HG03139 (cell line): Measurements from ENCODE around the gene PHLDB2.
A peak's percentile ranks its signal among the peaks of the same experiment; 100 is the strongest.

Source experiments
- ATAC-seq: cut with Tn5 transposase; IDR thresholded peaks from one replicate; pipeline ENCODE4 v1.9.1; 2021; ENCODE audit not compliant: unreplicated experiment

PHLDB2 gene

DNA sequence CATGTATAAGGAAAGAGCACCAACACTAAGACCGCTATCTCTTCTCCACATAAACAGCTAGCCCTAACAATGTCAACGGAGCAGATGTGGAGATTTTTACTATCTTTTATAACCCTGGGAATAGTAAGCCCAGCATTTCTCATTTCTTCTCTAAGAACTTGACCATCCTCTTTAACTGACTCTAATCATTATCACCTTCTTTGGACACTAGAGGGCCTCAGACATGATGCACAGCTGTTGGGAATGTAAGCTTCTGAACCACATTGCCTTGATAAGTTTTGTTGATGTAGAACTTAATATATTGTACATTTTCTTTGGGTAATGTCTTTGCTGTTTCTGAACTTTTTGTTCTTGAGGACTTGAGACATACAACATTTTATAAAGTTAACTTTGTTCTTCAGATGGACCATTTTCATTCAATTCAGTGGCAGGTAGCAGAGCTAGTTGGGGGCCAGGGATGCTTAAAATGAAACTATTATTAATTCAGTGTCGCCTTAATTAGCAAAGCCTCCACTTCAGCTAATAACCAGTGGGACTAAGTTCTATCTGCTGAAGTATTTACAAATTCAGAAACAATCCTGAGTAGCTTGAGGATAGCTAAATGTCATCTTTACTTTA lies 130.1 kb downstream of the PHLDB2 start:
- peak; percentile 93 for ATAC-seq

DNA sequence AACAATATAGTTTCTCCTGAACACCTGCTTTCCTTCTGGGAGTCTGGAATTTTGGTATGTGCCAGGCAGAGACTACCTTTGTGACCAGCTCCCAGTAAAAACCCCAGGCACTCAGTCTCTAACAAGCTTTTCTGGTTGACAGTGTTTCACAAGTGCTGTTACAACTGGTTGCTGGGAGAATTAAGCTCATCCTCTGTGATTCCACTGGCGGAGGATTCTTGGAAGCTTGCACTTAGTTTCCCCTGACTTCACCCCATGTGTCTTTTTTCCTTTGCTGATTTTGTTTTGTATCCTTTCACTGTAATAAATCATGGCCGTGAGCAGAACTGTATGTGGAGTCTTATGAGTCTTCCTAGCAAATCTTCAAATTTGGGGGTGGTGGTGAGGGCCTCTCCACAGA lies 134.0 kb downstream of the PHLDB2 start:
- ATAC-seq: no peak

DNA sequence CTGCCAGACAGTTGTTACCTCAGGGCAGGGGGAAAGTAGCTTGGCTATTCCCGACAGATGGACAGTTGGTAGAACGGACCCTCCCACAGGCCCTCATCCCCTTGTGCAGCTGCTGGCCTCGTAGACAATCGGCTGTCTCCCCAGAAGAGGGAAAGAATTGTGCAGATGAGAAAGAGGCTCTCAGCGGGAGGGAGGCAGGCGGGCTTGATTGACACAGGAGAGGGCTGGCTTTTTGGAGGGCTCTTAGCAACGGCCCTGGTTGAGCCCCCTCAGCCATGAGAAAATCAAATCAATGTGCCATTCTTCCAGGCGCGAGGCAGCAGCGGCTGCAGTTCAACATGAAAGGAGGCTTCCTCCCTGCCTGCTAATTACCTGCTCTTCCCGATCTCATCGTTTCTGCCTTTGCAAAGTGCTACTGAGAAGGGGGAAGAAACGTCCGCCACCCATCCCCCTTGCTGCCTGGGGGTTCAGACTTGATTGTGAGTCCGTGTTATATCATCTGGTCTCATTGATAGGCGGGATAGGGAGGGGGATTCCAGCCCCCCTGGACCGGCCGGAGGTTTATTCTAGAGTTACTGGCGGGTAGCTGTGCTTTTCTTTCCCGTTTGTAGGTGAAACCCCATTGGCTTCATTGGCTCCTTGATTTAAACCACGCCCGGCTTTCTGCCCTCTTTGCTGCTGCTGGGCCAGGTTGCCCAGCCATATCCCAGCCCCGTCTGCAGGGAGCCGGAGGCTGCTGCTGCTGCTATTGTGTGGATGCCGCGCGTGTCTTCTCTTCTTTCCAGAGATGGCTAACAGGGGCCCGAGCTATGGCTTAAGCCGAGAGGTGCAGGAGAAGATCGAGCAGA lies 139.8 kb downstream of the PHLDB2 start, which contains the start of gene TAGLN3:
Gene TAGLN3, plus strand, starts transcription at position 287 of the 848 bp plus-strand sequence. Its CDS starts 501 bp downstream, at position 788.
- peak; percentile 36 for ATAC-seq

DNA sequence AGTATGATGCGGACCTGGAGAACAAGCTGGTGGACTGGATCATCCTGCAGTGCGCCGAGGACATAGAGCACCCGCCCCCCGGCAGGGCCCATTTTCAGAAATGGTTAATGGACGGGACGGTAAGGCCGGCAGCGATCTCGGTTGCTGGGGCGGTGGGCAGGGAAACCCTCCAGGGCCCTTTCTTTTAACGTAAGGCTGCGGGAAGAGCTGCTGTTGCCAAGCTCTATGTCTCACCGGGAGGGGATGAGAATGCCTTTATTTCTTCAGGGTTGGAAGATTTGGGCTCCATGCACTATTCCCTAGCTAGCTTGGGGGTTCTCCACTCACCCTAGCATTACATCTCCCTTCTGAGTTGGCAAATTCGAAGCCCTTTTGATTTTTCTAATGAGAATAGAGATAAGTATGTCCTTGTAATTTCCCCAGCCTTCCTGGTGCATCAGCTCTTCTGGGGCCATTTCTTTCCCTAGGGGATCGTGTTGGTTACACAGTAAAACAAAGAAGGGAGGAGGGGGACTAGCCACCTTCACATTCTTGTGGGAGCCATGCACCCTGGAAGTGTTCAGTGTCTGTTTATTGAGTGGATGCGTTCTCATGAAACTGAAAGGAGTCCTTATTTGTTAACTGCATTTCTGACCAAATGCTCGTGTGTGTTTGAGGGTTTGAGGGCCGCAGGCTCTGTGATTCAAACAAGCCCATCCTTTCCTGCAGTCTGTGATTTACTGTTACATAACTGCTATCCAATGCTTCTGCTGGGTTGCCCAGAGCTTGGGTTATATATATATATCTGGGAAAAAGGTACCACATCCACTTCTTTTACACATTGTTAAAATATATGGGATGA lies 140.6 kb downstream of the PHLDB2 start:
- ATAC-seq: no peak

DNA sequence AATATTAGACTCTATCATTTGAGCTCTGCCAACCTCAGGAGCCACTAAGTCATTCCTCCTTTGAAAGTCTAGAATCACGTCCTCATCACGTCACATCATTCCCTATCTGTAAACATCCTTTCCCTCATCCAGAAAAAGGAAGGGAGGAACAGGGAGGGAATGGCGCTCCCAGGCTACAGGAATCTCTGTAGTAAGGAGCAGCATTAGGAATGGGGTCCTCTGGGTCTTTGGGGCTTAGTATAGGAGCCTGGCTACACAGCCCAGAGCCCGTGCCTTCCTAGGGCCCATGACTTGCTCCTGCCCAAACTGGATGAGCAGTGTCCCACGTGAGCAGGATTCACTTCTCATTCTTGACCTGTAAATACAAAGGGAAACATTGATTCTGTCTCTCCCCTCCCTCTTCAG lies 141.3 kb downstream of the PHLDB2 start:
- ATAC-seq: no peak

DNA sequence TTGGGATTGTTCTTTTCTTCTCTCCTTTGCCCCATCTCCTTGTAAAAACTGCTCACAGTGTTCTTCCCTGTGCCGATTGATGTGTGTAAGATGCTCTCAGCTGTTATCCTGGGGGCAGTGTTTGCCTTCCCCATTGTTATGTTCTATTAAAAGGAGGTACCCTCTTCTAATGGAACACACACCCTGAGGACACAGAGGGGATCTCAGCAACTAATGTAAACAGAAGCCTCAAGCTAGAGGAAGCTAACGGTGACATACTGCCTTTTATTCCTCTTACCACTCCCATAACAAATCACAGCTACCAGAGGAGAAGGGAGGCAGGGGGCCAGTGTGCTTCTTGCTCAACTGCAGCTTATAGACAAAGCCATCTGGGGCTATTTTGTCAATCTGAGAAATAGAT lies 141.9 kb downstream of the PHLDB2 start:
- no peak for ATAC-seq

DNA sequence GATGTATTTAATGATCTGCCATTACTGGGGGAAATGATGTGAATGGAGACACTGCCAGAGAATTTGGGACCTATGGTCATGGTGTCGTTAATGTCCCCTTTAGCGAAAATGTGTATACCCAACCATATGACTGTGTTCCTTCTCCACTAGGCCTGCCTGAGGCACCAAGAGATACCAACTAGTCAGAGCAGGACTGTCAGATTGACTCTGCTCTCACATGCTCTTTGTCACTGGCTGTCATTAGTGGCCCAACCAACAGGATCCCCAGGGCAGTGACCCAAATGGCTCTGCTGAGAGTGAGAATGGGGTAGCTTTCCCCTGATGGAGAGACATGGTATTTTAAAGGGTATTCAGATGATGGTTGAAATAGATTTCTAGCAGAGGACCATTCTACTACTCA lies 142.5 kb downstream of the PHLDB2 start:
- ATAC-seq: no peak

DNA sequence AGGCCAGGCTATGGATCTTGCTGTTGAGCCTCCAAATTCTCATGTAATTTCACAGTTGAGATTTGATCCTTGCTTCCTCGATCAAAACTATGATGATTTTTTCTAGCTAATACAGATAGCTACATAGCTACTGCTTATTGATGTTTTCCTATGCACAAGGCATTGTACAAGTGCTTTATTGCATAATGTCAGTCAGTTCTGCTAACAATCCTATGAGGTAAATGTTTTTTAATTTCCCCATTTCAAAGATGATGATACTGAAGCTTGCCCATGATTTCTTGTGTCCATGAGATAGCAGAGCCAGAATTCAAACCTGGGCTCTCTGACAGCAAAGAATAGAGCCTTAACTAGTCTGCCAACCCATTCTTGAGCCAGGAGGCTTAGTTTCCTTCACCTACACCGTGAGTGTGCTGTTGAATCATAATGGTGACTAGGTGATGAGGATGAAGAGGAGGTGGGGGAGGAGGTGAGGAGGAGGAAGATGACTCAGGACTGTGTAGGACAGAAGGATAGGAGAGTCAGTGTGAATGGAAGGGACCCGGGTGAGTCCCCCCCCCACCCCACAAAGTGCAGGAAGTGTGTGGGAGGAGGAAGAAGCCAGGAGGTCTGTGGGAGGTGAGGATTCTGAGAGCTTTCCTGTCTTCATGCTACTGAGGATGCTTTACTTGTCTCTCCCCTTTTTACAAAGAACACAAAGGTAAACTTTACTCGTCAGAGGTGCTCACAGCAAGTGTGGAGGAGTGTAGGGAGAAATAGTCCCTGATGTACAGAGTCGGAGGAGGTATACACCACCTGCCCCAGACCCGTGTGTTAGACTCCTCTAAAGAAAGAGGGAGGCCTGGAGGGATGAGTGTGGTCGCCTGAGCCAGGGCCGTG lies 143.3 kb downstream of the PHLDB2 start:
- ATAC-seq: no peak

DNA sequence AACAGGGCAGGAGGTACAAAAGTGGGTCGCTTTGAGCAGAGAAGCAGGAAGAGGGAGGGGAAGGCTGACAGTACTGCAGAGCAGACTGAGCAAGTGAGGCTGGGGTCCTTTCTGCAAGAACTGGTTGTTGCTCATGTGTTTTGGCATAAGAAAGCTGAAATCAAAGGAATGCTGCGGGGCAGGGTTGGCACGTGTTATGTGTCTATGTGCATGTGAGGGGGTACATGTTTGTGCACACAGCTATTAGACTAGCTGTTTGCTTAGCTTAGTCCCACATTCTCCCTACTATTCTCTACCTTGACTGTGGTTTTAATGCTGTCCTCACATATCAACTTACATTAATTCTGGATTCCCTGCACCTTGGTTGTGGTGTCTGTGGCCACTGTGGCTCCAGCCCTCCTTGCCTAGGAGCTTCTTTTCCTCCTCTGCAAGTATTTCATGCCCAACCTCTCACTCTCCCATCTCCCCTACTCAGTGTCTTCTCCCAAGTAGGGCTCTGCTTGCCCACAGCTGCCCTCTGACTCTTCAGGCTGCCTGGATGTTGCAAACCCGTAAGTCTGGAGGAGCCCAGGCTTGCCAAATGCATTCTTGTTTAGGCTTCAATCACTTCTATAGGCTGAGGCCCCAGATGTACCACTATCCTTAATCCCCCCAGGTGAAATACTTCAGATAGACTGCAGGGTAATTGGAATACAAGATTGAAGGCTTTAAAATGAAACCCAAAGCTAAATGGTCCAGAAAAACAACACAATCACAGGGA lies 144.4 kb downstream of the PHLDB2 start:
- ATAC-seq: no peak

DNA sequence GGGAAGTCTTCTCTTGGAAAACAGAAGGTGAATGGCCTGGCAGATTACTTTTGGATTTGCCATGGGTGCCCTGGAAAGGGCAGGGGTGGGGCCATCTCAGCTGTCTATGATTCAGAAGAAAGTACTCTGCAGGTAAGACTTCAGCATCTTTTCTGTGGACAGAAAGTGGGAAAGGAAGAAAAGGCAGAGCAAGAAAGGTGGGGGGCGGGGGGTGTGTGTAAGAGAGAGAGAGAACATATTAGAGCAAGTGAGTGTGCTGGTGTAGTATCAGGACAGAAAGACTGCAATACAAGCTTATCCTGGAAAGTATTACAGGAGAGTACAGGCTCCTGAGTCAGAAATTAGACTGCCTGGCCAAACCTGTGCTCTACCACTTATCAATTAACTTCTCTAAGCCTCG lies 145.1 kb downstream of the PHLDB2 start:
- ATAC-seq: no peak

DNA sequence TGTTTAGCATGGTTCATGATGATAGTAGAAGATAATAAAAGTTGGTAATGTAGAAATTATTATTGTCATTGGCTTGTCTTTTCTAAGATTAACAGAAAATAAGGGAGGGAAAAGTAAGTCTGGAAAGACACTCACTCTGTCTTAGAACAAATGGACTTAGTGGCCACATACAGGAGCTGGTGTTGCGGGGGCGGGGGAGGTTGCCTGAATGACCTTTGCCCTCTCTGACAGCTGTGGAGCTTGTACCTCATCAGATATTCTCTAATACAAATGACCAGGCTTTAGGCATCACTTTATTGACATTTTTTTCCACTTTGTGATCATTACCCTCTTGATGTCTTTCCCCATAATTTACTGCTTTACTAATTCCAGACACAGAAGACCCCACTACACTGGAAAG lies 145.6 kb downstream of the PHLDB2 start:
- ATAC-seq: no peak

DNA sequence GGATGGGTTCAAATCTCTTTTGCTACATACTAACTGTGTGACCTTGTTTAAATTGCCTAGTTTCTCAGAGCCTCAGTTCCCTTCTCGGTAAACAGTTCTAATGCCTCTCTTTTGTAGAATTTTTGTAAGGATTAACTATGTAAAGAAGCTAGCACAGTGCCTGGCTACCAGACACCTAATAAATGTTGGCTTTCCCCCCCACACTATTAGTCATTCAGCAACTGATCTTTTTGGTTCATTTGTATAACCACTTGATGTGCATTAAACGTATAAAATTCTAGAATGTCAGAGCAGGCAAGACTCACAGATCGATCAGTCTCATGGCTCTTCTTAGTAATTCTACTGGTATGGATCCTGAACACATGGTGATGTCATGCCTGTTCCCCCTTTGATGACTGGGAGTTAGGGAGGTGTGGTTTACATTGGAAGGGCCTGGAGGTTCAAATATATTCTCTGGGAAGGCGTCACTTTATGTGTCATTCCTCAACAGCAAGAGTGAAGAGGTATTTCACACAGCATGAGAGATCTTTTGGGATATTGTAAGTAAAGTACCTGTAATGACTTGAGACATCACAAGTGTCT lies 146.1 kb downstream of the PHLDB2 start:
- ATAC-seq: no peak

DNA sequence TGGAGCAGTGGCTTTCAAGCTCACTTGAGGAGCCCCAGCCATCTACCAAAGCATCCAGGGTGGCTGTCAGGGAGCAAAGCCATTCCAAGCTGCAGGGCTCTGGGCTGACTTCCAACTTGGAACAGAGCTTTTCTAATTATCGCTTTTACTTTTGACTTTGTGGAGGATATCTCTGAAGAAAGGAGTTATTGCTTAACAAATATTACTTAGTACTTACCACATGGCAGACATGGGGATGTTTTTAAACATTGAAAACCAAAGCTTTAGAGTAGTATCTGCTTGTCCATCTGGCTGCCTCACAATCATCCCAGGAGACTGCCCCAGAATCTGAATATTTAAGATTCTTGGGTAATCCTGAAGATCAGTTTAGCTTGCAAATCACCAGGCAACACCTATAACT lies 148.6 kb downstream of the PHLDB2 start:
- ATAC-seq: no peak

DNA sequence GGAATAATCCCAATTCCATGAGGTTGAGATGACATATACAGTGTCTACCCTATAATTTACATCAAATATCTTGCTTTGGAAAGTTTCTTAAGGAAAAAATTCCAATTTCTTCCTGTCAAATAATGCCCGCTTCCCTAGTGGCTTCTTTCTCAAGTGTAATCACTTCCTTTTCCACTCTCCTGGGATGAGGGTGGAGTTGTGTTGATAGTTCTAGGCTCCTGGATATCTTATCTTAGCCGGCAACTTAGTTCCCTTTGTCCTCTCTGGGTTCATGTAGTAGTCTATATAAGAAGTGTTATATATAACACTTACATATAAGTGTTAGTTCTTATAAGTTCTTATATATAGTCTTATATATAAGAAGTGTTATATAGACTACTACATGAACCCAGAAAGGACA lies 150.6 kb downstream of the PHLDB2 start:
- ATAC-seq: no peak

DNA sequence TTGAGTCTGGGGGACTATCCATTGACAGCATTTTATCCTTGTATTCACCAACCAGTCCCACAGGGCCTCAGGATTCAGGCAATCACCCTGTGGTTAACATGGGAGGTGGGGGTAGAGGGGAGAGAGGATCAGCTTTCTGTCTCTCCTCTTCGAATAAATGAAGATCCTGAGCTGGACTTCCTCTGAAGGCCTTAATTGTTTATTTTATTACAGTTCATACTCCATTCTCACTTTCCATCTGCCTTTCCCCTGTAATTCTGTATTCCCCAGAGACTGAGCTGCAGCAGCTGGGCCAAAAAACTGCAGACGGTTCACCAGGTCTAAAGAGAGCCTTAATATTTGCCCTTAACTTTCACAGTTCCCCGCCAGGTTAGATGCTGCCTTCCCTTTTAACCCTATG lies 151.6 kb downstream of the PHLDB2 start:
- ATAC-seq: no peak

DNA sequence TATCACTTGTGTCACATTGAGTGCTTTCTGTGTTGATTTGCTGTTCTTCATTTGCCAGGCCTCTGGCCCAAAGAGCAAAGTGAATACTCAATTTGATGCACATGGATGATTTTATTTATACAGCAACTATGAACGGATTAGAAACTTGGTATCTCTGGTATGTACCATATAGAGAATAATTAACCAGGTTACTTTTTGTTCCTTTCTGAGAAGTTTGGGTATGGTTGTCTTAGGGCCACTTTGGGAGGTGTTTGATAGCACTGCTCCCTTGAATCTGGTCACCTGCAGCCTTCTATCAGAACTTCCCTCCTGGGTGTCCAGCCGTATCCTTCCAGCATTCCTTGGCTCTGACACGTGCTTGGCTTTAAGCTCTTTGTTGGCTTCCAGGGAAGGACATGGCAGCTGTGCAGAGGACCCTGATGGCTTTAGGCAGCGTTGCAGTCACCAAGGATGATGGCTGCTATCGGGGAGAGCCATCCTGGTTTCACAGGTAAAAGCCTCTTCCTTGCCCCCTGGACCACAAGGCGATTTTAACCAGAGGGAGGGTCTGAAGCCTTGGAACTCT lies 152.4 kb downstream of the PHLDB2 start:
- ATAC-seq: no peak

DNA sequence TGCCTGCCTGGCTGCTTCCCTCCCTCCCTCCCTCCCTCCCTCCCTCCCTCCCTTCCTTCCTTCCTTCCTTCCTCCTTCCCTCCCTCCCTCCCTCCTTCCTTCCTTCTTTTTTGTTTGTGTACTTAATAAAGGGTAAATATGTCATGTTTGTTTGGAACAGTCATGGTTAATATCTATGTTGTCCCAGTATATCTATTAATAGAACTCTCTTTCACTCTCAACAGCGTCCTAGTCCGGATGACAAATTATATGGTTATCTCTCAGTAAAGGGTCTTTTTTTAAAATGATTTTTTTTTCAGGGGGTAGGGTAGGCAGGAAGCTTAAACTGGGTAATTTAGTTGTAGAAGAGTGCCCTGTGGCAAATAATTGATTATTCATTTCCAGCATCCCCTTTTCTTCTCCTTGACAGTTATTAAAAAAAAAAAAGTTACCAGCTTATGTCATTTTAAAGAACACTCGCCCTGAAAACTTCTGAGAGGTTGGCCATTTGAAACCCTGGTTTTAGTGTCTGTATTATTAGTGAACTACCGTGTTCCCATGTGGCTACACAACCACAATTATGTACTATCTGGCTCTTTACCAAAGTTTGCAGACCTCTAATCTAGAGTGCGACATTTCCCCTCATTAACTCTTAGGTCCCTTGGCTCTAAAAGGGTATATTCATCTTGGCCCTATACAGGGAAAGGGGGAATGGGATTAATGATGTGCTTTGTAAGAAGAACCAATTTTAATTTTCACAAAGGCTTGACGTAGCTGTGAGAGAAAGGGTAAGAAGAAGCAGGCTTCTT lies 153.3 kb downstream of the PHLDB2 start:
- ATAC-seq: no peak

DNA sequence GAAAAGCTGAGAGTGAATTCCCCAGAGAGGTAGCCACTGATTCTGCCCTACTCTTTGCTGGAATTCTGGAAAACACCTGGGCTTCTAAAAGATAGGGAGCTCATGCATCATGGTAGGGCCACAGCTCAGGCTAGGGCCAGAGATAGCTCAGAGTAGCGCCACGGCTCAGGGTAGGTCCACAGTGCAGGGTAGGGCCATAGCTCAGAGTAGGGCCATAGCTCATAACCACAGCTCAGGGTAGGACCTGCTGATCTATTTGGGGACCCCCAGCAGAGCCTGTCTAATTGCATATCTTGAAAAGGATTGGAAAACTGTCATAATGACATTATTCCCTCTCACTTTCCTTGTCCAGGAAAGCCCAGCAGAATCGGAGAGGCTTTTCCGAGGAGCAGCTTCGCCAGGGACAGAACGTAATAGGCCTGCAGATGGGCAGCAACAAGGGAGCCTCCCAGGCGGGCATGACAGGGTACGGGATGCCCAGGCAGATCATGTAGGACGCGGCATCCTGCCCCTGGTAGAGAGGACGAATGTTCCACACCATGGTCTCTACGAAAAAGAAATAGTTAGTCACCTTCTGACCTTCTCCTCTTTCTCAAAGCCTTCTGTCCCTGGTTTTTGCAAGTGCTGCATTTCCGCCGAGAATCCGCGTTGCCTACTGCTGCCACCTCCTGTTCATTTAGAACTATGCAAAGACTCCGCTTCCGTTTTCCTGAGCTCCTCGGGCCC lies 154.2 kb downstream of the PHLDB2 start:
- ATAC-seq: peak; percentile 82
